ENCODE results near the gene SLC22A6.

Gene SLC22A6

DNA sequence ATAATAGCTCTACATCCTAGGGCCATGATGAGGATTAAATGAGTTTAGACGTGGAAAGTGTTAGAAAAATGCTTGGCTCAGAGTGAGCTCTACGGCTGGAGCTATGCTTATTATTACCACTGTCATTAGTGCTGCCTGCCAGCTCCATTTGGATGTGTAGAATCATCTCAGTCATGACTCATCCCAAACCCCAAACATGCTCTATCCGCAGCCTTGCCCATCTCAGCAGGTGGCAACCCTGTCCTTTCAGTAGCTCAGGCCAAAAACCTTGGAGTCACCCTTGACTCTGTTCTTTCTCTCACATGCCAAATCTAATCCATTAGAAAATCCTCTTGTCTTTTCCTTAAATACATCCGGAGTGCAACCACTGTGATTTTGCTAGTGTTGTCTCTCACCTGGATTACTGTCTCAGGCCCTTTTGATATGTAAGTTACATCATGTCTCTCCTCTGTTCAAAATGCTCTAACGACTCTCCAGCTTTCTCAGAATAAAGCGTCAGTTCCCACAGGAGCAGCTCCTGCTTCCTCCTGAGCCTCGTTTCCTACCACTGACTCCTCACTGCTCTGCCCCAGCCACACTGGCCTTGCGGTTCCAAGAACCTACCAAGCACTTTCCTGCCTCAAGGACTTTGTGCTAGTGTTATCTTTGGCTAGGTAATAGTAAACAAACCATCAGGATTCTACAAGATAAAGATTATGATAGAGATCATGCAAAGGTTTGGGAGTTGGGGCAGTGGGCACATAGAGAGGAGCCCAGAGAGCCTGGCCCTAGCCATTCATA, 53.1 kb downstream of the SLC22A6 start:
- no peak for DNase-seq (ENCODE audit: low read depth in 2 of 2)

DNA sequence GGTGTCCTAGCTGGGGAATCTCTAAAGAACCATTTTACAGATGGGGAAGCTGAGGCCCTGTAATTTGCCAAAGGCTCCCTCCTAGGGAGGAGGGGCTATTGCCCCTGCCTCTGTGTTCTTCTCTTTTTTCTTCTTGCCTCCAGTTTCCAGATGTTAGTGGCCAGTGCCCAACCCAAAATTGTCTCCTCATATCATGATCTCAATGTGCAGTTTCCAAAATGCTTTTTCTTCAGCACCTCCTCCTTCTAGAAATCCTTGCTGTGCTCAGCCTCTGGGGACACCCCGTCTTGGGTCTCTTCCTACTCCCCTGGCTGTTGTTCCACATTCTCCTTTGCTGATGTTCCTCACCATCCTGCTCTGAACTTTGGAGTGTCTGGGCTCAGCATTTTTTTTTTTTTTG, 54.1 kb downstream of the SLC22A6 start:
- no peak for DNase-seq (ENCODE audit: low read depth in 2 of 2)

DNA sequence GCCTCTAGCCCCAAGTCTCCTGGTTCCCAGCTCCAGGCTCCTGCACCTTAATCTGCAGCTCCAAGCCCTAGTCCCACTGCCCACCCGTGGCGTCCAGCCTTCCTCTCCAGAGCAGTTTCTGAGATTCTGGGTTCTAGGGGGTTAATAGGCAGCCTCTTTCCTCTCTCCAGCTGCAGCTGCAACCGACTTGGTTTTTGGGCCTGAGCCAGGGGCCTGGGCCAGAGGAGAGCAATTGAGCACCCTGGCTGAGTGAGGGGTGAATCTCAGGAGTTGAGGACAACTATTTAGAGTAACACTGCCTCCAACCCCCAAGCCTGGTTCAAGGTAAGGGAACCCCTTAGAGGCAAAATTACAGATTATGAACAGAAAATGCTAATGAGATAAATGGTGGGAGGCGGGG, 54.6 kb downstream of the SLC22A6 start:
- DNase-seq (ENCODE audit: low read depth in 2 of 2), result no peak

DNA sequence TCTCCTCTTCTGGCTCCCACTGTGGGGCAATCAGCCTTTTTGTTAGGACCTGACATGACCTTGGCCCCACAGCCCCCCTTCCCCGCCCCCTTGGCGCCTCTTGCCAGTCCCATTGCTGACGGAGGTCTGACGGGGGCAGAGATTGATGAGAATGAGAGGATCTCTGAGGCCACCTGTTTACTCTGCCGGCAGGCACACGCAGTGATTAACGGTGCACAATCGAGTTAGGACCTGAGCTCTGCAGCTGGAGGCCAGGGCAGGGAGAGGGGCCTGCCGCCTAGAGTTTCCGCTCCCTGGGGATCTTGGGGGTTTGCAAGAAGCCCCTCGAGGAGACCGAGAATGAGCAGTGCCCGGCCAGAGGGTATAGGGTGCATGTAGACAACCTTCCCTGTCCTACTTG, 56.8 kb downstream of the SLC22A6 start:
- DNase-seq (ENCODE audit: low read depth in 2 of 2), result no peak

DNA sequence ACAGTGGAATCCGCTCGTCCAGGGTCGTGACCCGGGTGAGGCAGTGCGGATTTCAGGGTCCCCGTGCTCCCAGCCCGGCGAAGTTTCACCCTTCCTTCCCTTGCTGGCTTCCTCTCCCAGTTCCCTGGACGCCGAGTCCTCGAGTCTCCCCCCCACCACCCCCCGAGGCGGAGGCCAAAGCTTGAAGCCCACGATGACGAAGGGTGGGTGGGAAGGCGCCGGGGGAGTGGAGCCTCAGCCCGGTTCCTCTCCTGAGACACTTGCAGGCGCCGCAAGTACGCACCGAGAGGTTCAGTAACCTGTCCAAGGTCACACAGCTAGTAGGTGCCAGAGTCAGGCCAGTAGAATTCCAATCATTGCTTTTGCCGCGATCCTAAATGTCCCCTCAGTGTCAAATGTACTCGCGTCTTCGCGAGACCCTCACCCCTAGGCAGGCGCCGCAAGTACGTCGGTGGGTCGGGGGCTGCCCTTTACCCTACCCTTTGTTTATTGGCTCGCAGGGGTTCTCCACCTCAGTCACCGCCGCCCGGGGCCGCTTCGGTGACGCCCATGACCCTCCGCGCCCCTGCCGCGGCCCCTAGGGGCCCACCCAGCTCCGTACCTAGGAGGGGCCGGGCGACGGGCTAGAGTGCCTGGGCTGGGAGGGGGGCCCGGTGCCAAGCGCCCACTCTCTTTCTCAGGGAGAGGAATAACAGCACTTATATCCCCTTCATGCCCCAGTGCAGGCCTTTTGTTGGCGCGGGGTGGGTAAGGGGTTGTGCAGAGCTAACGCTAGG, 57.9 kb downstream of the SLC22A6 start:
- DNase-seq (ENCODE audit: low read depth in 2 of 2), result no peak
